HG02870 (cell line): ENCODE data around the gene FKBP8.

Experiments used
- ATAC-seq: cut with Tn5 transposase; IDR thresholded peaks from one replicate; pipeline ENCODE4 v1.9.1; 2021; ENCODE audit warnings: mild to moderate bottlenecking, moderate library complexity; ENCODE audit not compliant: unreplicated experiment

The FKBP8 gene

GRCh38 chr19:18487576-18488402 is 55.6 kb downstream of the FKBP8 start:
- no peak for ATAC-seq

- ATAC-seq, result no peak
These were observed 56.6 kb downstream of the FKBP8 start for GRCh38 chr19:18486746-18487145.

DNA sequence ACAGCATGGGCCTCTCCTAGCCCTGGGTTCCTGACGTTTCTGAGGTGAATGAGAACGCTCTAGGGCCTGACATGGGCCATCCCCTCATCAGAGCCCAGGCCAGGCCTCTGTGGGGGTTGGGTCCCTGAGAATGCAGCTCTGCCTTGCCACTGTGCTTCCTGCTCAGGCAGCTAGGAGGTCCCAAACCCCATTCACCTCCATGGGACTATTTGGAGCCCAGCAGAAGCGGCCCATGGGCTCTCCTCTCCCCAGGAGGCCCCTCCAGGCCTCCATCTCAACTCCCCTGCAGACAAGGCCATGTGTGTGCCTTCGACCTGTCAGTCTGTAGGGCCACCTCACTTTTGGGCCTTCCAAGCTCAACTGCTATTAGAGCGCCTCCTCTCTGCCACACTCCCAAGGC is 58.4 kb downstream of the FKBP8 start:
- ATAC-seq, result no peak

DNA sequence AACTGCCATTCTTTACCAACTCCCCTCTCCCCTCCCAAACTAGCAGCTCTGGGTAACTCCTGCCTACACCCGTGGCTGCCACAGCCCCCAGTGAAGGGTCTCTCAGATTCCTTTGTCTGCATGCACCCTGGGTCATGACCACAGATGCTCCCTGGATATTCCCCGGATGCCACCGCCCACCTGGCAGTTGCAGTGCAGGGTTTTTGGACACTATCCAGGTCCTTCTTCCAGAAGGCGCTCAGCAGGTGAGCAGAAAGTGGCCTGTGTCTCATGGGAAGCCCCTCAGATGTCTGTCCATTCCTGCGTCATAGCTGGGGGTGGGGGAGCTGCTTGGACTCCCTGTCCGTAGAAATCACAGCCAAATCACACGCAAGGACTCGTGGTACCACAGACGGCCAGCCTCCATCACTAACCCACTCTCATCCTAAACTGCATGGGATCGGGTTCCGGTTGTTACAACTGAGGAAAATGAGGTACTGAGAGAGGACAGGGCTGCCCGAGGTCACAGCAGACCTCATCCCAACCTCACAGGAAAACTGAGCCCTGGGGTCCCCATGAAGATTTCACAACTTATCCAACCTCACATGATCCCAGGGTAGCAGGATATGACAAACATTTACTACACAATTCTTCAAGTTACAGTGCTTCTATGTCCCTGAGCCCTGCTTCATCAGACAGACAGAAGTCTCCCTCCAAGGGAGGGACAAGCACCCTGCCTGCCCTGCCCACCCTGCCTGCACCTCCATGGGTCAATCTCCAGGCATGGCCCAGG is 60.1 kb downstream of the FKBP8 start:
- ATAC-seq, result no peak
